OCI-LY7 (cell line): Measurements from ENCODE around the gene CDH12. TPM values are rescaled to one million over a fixed set of nuclear protein-coding genes. Genes with fewer than 3 reads are reported as not detected.

ENCODE experiments used
- BruUV-seq: library from RNA; stranded (reverse); fragments of 400-500 nt; replicated peaks from 2 replicates; lab custom pipeline; 2021; lab: Mats Ljungman, UMichigan
- CTCF ChIA-PET: fragments of 300-600 bp; sonication (Branson Sonifier 250); formaldehyde crosslinking; loops from one replicate; lab custom pipeline; 2022; ENCODE audit warnings: antibody characterized with exemption; ENCODE audit not compliant: unreplicated experiment; lab: Charles Lee
- POLR2A ChIA-PET: fragments of 300-600 bp; sonication (Branson Sonifier 250); formaldehyde crosslinking; loops from one replicate; lab custom pipeline; 2022; ENCODE audit warnings: antibody characterized with exemption; lab: Charles Lee
- DNase-seq: peaks from one replicate; pipeline ENCODE4 v3.0.0-alpha.2; 2015; ENCODE audit warnings: low spot score
- H2AFZ ChIP-seq: fragments of 200-600 bp; sonication (generic), shearing (Covaris generic); 2 replicates; pipeline ENCODE4 v1.6.1; 2014; ENCODE audit warnings: mild to moderate bottlenecking, antibody characterized with exemption, low read length, moderate library complexity
- H3K27ac ChIP-seq: fragments of 200-600 bp; sonication (generic); 2 replicates; pipeline ENCODE4 v1.5.1; 2014; ENCODE audit warnings: mixed run types, low read depth, mild to moderate bottlenecking, moderate library complexity, low read length, inconsistent platforms; ENCODE audit not compliant: poor library complexity, severe bottlenecking
- H3K36me3 ChIP-seq: fragments of 200-600 bp; sonication (generic); 2 replicates; pipeline ENCODE4 v1.6.1; 2014; ENCODE audit warnings: mild to moderate bottlenecking, antibody characterized with exemption, low read length, moderate library complexity, mixed read lengths; ENCODE audit not compliant: insufficient read depth
- H3K4me1 ChIP-seq: fragments of 200-600 bp; sonication (generic); 2 replicates; pipeline ENCODE4 v1.5.1; 2014; ENCODE audit warnings: mild to moderate bottlenecking, low read length; ENCODE audit not compliant: insufficient read depth, poor library complexity, severe bottlenecking
- H3K4me2 ChIP-seq: fragments of 200-600 bp; sonication (generic); 2 replicates; pipeline ENCODE4 v1.6.1; 2014; ENCODE audit warnings: mild to moderate bottlenecking, low read length
- H3K4me3 ChIP-seq: fragments of 200-600 bp; sonication (generic); 2 replicates; pipeline ENCODE4 v1.5.1; 2014; ENCODE audit warnings: mild to moderate bottlenecking, low read depth, low read length; ENCODE audit not compliant: poor library complexity, severe bottlenecking
- H3K79me2 ChIP-seq: fragments of 200-600 bp; sonication (generic); 2 replicates; pipeline ENCODE4 v1.6.1; 2016; ENCODE audit warnings: low read depth, mild to moderate bottlenecking, low read length, moderate library complexity, mixed read lengths; ENCODE audit not compliant: insufficient read depth
- H3K9me2 ChIP-seq: fragments of 200-600 bp; sonication (generic); 2 replicates; pipeline ENCODE4 v1.6.1; 2016; ENCODE audit warnings: mild to moderate bottlenecking, low read length, mixed read lengths; ENCODE audit not compliant: insufficient read depth
- H3K9me3 ChIP-seq: fragments of 200-600 bp; sonication (generic); 2 replicates; pipeline ENCODE4 v1.6.1; 2014; ENCODE audit warnings: mild to moderate bottlenecking, mixed run types, low read length, mixed read lengths
- H4K20me1 ChIP-seq: fragments of 200-600 bp; sonication (generic); 2 replicates; pipeline ENCODE4 v1.6.1; 2014; ENCODE audit warnings: mild to moderate bottlenecking, antibody characterized with exemption, low read length, moderate library complexity, mixed read lengths; ENCODE audit not compliant: insufficient read depth
- EZH2phosphoT487 ChIP-seq: fragments of 200-600 bp; sonication (generic); IDR thresholded peaks from 2 replicates; pipeline ENCODE4 v1.6.1; 2018; ENCODE audit warnings: low read depth, borderline replicate concordance, mild to moderate bottlenecking, mixed run types, antibody characterized with exemption, low read length, moderate library complexity, mixed read lengths
- intact Hi-C: fragments of 100-400 bp; cut with micrococcal nuclease; formaldehyde crosslinking; loops from one replicate; pipeline ENCODE4 v1.10.0; 2022; ENCODE audit not compliant: unreplicated experiment
- total RNA-seq, 2 experiments: library from RNA; depleted of rRNA in 1 of 2; stranded (reverse); fragments of >200 nt in 1 of 2; shearing (Covaris generic) in 1 of 2; gene quantifications; 2 replicates each; pipeline ENCODE4 v1.2.3, GENCODE V29; 2014 to 2022
- TF ChIP-seq, protein P1 (sequence below): fragments of 200-600 bp; sonication (generic); conservative IDR thresholded peaks from 2 replicates; pipeline ENCODE4 v1.5.1; 2014; ENCODE audit warnings: mild to moderate bottlenecking, antibody characterized with exemption, low read length, moderate library complexity, mixed read lengths

The CDH12 gene
- total RNA-seq, 2 experiments from 2014 or later, result not detected

DNA sequence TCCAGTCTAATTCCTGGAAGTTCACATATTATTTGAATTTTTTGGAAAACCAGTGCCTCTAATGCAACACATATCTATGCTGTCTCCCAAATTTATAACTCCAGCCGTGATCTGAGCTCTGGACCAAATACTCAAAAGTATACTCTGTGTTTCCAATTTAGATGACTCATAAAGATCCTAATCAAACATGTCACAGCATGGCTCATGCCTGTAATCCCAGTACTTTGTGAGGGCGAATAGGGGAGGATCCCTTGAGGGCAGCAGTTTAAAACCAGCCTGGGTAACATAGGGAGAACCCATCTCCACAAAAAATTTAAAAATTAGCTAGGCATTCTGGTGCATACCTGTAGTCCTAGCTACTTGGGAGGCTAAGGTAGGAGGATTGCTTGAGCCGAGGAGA is 388.0 kb downstream of the CDH12 start:
- no TSS peak for BruUV-seq
- no peaks in the 10 kb centered on the region for H3K36me3 ChIP-seq
- H3K4me3 ChIP-seq, result no peak overlapping the region
- intact Hi-C loops, result no loop called here
- TF ChIP-seq EZH2phosphoT487, result no peak
- TF ChIP-seq, protein P1, sequence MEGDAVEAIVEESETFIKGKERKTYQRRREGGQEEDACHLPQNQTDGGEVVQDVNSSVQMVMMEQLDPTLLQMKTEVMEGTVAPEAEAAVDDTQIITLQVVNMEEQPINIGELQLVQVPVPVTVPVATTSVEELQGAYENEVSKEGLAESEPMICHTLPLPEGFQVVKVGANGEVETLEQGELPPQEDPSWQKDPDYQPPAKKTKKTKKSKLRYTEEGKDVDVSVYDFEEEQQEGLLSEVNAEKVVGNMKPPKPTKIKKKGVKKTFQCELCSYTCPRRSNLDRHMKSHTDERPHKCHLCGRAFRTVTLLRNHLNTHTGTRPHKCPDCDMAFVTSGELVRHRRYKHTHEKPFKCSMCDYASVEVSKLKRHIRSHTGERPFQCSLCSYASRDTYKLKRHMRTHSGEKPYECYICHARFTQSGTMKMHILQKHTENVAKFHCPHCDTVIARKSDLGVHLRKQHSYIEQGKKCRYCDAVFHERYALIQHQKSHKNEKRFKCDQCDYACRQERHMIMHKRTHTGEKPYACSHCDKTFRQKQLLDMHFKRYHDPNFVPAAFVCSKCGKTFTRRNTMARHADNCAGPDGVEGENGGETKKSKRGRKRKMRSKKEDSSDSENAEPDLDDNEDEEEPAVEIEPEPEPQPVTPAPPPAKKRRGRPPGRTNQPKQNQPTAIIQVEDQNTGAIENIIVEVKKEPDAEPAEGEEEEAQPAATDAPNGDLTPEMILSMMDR, result no peak
- ChIA-PET POLR2A (interaction anchor here (0.8 kb wide), 1 partner anchor 80 kb away, joined by 5 read pairs; no protein-coding TSS in a partner anchor), CTCF (no interaction called here)
- DNase-seq, result no peak
- H3K9me2 ChIP-seq, result no peaks in the 10 kb centered on the region
- no peaks in the 10 kb centered on the region for H3K4me1 ChIP-seq
- no peak overlapping the region for H3K27ac ChIP-seq
- H3K79me2 ChIP-seq, result no peaks in the 10 kb centered on the region
- no peak overlapping the region for H3K4me2 ChIP-seq
- no peaks in the 10 kb centered on the region for H3K9me3 ChIP-seq
- no peak overlapping the region for H2AFZ ChIP-seq
- H4K20me1 ChIP-seq, result no peaks in the 10 kb centered on the region

DNA sequence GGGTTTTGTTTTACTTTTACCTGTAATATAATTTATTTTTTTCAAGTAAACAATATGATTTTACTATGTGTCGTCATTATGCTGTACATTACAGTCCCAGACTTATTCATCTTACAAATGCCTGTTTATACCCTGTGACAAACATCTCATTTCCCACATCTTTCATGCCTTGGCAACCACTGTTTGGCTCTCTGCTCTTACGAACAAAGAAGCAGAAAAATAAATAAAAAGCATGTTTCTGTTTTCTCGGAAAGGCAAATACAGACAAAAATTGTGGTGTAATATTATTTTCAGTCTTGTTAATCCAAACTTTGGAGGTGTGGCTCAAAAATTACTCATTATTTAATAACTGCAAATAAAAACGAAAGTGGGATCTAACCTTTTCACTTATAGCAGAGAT is 393.0 kb downstream of the CDH12 start:
- no TSS peak for BruUV-seq
- Histone ChIP-seq H2AFZ (no peak overlapping the region), H3K4me1 (no peaks in the 10 kb centered on the region), H3K36me3 (no peaks in the 10 kb centered on the region), H3K27ac (no peak overlapping the region), H3K79me2 (no peaks in the 10 kb centered on the region), H3K9me2 (no peaks in the 10 kb centered on the region), H3K9me3 (no peaks in the 10 kb centered on the region), H4K20me1 (no peaks in the 10 kb centered on the region), H3K4me2 (no peak overlapping the region), H3K4me3 (no peak overlapping the region)
- TF ChIP-seq, protein P1, result no peak
- TF ChIP-seq EZH2phosphoT487, result no peak
- intact Hi-C loops, result no loop called here
- CTCF ChIA-PET, result no interaction called here
- POLR2A ChIA-PET, result no interaction called here
- DNase-seq, result no peak

DNA sequence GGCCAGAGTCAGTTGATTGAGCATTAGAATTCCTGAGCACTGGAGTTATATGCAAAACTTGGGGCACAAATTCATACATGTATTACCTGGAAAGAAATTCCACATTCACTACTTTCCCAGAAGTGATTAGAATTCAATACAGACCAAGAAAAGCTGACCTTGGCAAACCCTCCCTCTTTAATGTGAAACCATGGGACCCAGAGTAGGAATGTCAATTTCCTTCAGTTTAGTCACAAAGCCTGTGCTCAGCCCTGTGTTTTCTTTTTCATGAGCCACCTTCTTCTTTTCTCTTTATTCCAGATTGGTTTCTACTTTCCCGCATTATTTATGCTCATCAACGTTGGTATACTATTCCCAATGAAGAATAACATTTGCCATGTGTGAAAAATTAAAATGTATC is 420.2 kb downstream of the CDH12 start:
- intact Hi-C loops, result no loop called here
- TF ChIP-seq EZH2phosphoT487, result no peak
- TF ChIP-seq, protein P1, result no peak
- Histone ChIP-seq H3K9me3 (no peaks in the 10 kb centered on the region), H3K36me3 (no peaks in the 10 kb centered on the region), H3K4me1 (no peaks in the 10 kb centered on the region), H3K4me3 (no peak overlapping the region), H3K79me2 (no peaks in the 10 kb centered on the region), H3K27ac (no peak overlapping the region), H2AFZ (no peak overlapping the region), H3K9me2 (no peaks in the 10 kb centered on the region), H4K20me1 (no peaks in the 10 kb centered on the region), H3K4me2 (no peak overlapping the region)
- BruUV-seq, result no TSS peak
- no peak for DNase-seq
- CTCF ChIA-PET, result no interaction called here
- POLR2A ChIA-PET, result no interaction called here
